Muscle layer of colon (tissue), 2 donors: ENCODE measurements around the gene ASAH2B.
"Not testable (repeated sequence)": the region's sequence is repeated elsewhere in the genome, so short reads cannot be mapped to it uniquely, and the experiment has no call there.

ENCODE experiments used
- H3K27ac ChIP-seq: one replicate; pipeline ENCODE4 v1.7.0; 2013; ENCODE audit warnings: low read depth, mild to moderate bottlenecking, low read length, moderate library complexity
- H3K27me3 ChIP-seq, 2 donors: one replicate each; pipeline ENCODE4 v1.7.0; 2013; ENCODE audit warnings: low read length in 2 of 2, mild to moderate bottlenecking in 2 of 2; ENCODE audit not compliant: insufficient read depth in 2 of 2, control insufficient read depth in 1 of 2
- H3K36me3 ChIP-seq: one replicate; pipeline ENCODE4 v1.7.0; 2013; ENCODE audit warnings: mild to moderate bottlenecking, low read length; ENCODE audit not compliant: insufficient read depth
- H3K4me1 ChIP-seq: one replicate; pipeline ENCODE4 v1.7.0; 2013; ENCODE audit warnings: mild to moderate bottlenecking, low read length; ENCODE audit not compliant: insufficient read depth
- H3K4me3 ChIP-seq, 2 donors: one replicate each; pipeline ENCODE4 v1.7.0; 2013; ENCODE audit warnings: low read length in 2 of 2, low read depth in 1 of 2, mild to moderate bottlenecking in 1 of 2, moderate library complexity in 1 of 2
- H3K9ac ChIP-seq: one replicate; pipeline ENCODE4 v1.7.0; 2013; ENCODE audit warnings: low read length
- H3K9me3 ChIP-seq: one replicate; pipeline ENCODE4 v1.7.0; 2013; ENCODE audit warnings: mild to moderate bottlenecking, low read length
- donor health status: abdominal sarcoma.
- donor health status: Adenocarcinoma of cecum.

ASAH2B gene

GRCh38 chr10:50766774-50767513, 27.2 kb downstream of the ASAH2B start:
- not testable (repeated sequence) for H3K27me3 ChIP-seq, H3K9ac ChIP-seq, H3K4me1 ChIP-seq, H3K9me3 ChIP-seq, H3K4me3 ChIP-seq, H3K36me3 ChIP-seq, H3K27ac ChIP-seq

- not testable (repeated sequence) for H3K27me3 ChIP-seq, H3K9ac ChIP-seq, H3K4me3 ChIP-seq, H3K27ac ChIP-seq, H3K36me3 ChIP-seq, H3K4me1 ChIP-seq, H3K9me3 ChIP-seq
Observed at GRCh38 chr10:50772042-50772441, 32.3 kb downstream of the ASAH2B start.

GRCh38 chr10:50774868-50775267, 35.1 kb downstream of the ASAH2B start:
- not testable (repeated sequence) for H3K9me3 ChIP-seq, H3K4me1 ChIP-seq, H3K9ac ChIP-seq, H3K27ac ChIP-seq, H3K36me3 ChIP-seq, H3K27me3 ChIP-seq, H3K4me3 ChIP-seq

GRCh38 chr10:50780036-50780435, 40.3 kb downstream of the ASAH2B start:
- not testable (repeated sequence) for H3K4me1 ChIP-seq, H3K27ac ChIP-seq, H3K27me3 ChIP-seq

GRCh38 chr10:50782017-50782416, 42.3 kb downstream of the ASAH2B start:
- H3K4me3 ChIP-seq, H3K27me3 ChIP-seq, H3K36me3 ChIP-seq, H3K27ac ChIP-seq, H3K9me3 ChIP-seq, H3K4me1 ChIP-seq, H3K9ac ChIP-seq: not testable (repeated sequence)

More at GRCh38 chr10:50780036-50780435, 40.3 kb downstream of the ASAH2B start:
- not testable (repeated sequence) for H3K9ac ChIP-seq, H3K4me3 ChIP-seq, H3K9me3 ChIP-seq, H3K36me3 ChIP-seq

GRCh38 chr10:50787962-50788361, 48.2 kb downstream of the ASAH2B start:
- not testable (repeated sequence) for H3K9ac ChIP-seq, H3K4me3 ChIP-seq, H3K9me3 ChIP-seq

GRCh38 chr10:50788951-50789945, 49.5 kb downstream of the ASAH2B start:
- no peaks in the 10 kb centered on the region for H3K9me3 ChIP-seq
- no peak overlapping the region for H3K9ac ChIP-seq
- H3K27ac ChIP-seq: no peak overlapping the region
- no peaks in the 10 kb centered on the region for H3K4me1 ChIP-seq
- H3K27me3 ChIP-seq: no peaks in the 10 kb centered on the region
- H3K4me3 ChIP-seq: no peak overlapping the region
- no peaks in the 10 kb centered on the region for H3K36me3 ChIP-seq

More at GRCh38 chr10:50787962-50788361, 48.2 kb downstream of the ASAH2B start:
- not testable (repeated sequence) for H3K27me3 ChIP-seq, H3K4me1 ChIP-seq, H3K27ac ChIP-seq, H3K36me3 ChIP-seq

GRCh38 chr10:50794490-50794889, 54.8 kb downstream of the ASAH2B start:
- no peaks in the 10 kb centered on the region for H3K9me3 ChIP-seq
- no peak overlapping the region for H3K4me3 ChIP-seq
- no peaks in the 10 kb centered on the region for H3K4me1 ChIP-seq

GRCh38 chr10:50796693-50797092, 57.0 kb downstream of the ASAH2B start:
- Histone ChIP-seq H3K36me3 (no peaks in the 10 kb centered on the region), H3K4me3 (no peak overlapping the region), H3K4me1 (no peaks in the 10 kb centered on the region), H3K9ac (no peak overlapping the region), H3K9me3 (no peaks in the 10 kb centered on the region), H3K27ac (no peak overlapping the region), H3K27me3 (no peaks in the 10 kb centered on the region)

More at GRCh38 chr10:50794490-50794889, 54.8 kb downstream of the ASAH2B start:
- no peak overlapping the region for H3K9ac ChIP-seq
- H3K27me3 ChIP-seq: no peaks in the 10 kb centered on the region
- no peaks in the 10 kb centered on the region for H3K36me3 ChIP-seq
- H3K27ac ChIP-seq: no peak overlapping the region

GRCh38 chr10:50798297-50798696, 58.6 kb downstream of the ASAH2B start:
- Histone ChIP-seq H3K36me3 (no peaks in the 10 kb centered on the region), H3K9ac (no peak overlapping the region), H3K9me3 (no peaks in the 10 kb centered on the region), H3K4me1 (no peaks in the 10 kb centered on the region), H3K27me3 (no peaks in the 10 kb centered on the region), H3K4me3 (no peak overlapping the region), H3K27ac (no peak overlapping the region)

GRCh38 chr10:50799595-50799994, 59.9 kb downstream of the ASAH2B start:
- no peaks in the 10 kb centered on the region for H3K4me1 ChIP-seq
- no peaks in the 10 kb centered on the region for H3K36me3 ChIP-seq
- no peak overlapping the region for H3K9ac ChIP-seq
- no peaks in the 10 kb centered on the region for H3K9me3 ChIP-seq
- no peak overlapping the region for H3K27ac ChIP-seq
- no peak overlapping the region for H3K4me3 ChIP-seq
- H3K27me3 ChIP-seq: no peaks in the 10 kb centered on the region
